Astrocyte (in vitro differentiated cells and primary cell): ENCODE data around the gene ZMYND19. TPM values are rescaled to one million over a fixed set of nuclear protein-coding genes. Genes with fewer than 3 reads are reported as not detected.
"Not testable (repeated sequence)": the region's sequence is repeated elsewhere in the genome, so short reads cannot be mapped to it uniquely, and the experiment has no call there.

Source experiments
- DNase-seq: peaks from one replicate; pipeline ENCODE4 v3.0.0-alpha.2; 2010; ENCODE audit warnings: low read depth
- FAIRE-seq: peaks from 2 replicates; lab custom pipeline; 2011; peaks lifted over from hg19 to GRCh38; lab: Jason Lieb, UNC
- H2AFZ ChIP-seq: 2 replicates; pipeline ENCODE4 v1.6.0; 2012; ENCODE audit warnings: low read depth, low read length, inconsistent platforms
- H3K27ac ChIP-seq: 2 replicates; pipeline ENCODE4 v1.5.1; 2011; ENCODE audit warnings: low read depth, low read length, inconsistent platforms
- H3K27me3 ChIP-seq: 2 replicates; pipeline ENCODE4 v1.6.0; 2011; ENCODE audit warnings: low read length, inconsistent platforms; ENCODE audit not compliant: insufficient read depth
- H3K36me3 ChIP-seq: 2 replicates; pipeline ENCODE4 v1.5.1; 2011; ENCODE audit warnings: low read length, inconsistent platforms; ENCODE audit not compliant: insufficient read depth
- H3K4me1 ChIP-seq: 2 replicates; pipeline ENCODE4 v1.5.1; 2011; ENCODE audit warnings: low read length, inconsistent platforms; ENCODE audit not compliant: insufficient read depth
- H3K4me2 ChIP-seq: 2 replicates; pipeline ENCODE4 v1.6.0; 2012; ENCODE audit warnings: low read length, inconsistent platforms
- H3K4me3 ChIP-seq: 2 replicates; pipeline ENCODE4 v1.5.1; 2011; ENCODE audit warnings: low read depth, mild to moderate bottlenecking, low read length, inconsistent platforms; ENCODE audit not compliant: insufficient read depth
- H3K79me2 ChIP-seq: 2 replicates; pipeline ENCODE4 v1.6.0; 2012; ENCODE audit warnings: mild to moderate bottlenecking, low read length, inconsistent platforms; ENCODE audit not compliant: insufficient read depth
- H3K9ac ChIP-seq: 2 replicates; pipeline ENCODE4 v1.6.0; 2012; ENCODE audit warnings: mild to moderate bottlenecking, low read length, inconsistent platforms
- H3K9me3 ChIP-seq: 2 replicates; pipeline ENCODE4 v1.5.1; 2012; ENCODE audit warnings: low read depth, mild to moderate bottlenecking, low read length, inconsistent platforms; ENCODE audit not compliant: insufficient read depth
- H4K20me1 ChIP-seq: 2 replicates; pipeline ENCODE4 v1.6.0; 2012; ENCODE audit warnings: low read length, inconsistent platforms; ENCODE audit not compliant: insufficient read depth
- H3K27ac Mint-ChIP-seq: one replicate; pipeline ENCODE4 v1.8.0; 2021; ENCODE audit warnings: mild to moderate bottlenecking, mixed read lengths; ENCODE audit not compliant: unreplicated experiment
- H3K27me3 Mint-ChIP-seq: one replicate; pipeline ENCODE4 v1.8.0; 2021; ENCODE audit warnings: low read depth, mixed read lengths; ENCODE audit not compliant: unreplicated experiment
- H3K36me3 Mint-ChIP-seq: one replicate; pipeline ENCODE4 v1.8.0; 2021; ENCODE audit warnings: low read depth, mixed read lengths; ENCODE audit not compliant: unreplicated experiment
- H3K4me1 Mint-ChIP-seq: one replicate; pipeline ENCODE4 v1.8.0; 2021; ENCODE audit warnings: low read depth, mixed read lengths; ENCODE audit not compliant: unreplicated experiment
- H3K4me3 Mint-ChIP-seq: one replicate; pipeline ENCODE4 v1.8.0; 2021; ENCODE audit warnings: mild to moderate bottlenecking, moderate library complexity, mixed read lengths; ENCODE audit not compliant: unreplicated experiment
- H3K9me3 Mint-ChIP-seq: one replicate; pipeline ENCODE4 v1.8.0; 2021; ENCODE audit warnings: mild to moderate bottlenecking, mixed read lengths; ENCODE audit not compliant: unreplicated experiment
- CTCF ChIP-seq: IDR thresholded peaks from 2 replicates; pipeline ENCODE4 v1.5.1; 2011; ENCODE audit warnings: low read depth, mild to moderate bottlenecking, inconsistent platforms, low read length, moderate library complexity; ENCODE audit not compliant: insufficient read depth
- EZH2 ChIP-seq: IDR thresholded peaks from 2 replicates; pipeline ENCODE4 v1.6.1; 2012; ENCODE audit warnings: mild to moderate bottlenecking, low read length, inconsistent platforms; ENCODE audit not compliant: insufficient read depth
- total RNA-seq: library from RNA; stranded (reverse); gene quantifications from 2 replicates; pipeline ENCODE4 v1.2.1, GENCODE V29; 2021

ZMYND19 gene
- total RNA-seq, 1 donor from 2014 or later, result 34.0 TPM

GRCh38 chr9:137540536-137540935, 49.8 kb downstream of the ZMYND19 start:
- DNase-seq, result no peak
- no peak for FAIRE-seq
- Mint-ChIP-seq H3K9me3 (peaks cover 2% of the 10 kb centered on the region), H3K4me3 (no peak overlapping the region), H3K36me3 (peaks cover 13% of the 10 kb centered on the region), H3K27me3 (no peaks in the 10 kb centered on the region), H3K4me1 (peaks cover 7% of the 10 kb centered on the region), H3K27ac (no peak overlapping the region)
- H4K20me1 ChIP-seq, result no peaks in the 10 kb centered on the region
- H3K4me2 ChIP-seq, result no peak overlapping the region
- no peak overlapping the region for H3K4me3 ChIP-seq
- TF ChIP-seq CTCF (no peak), EZH2 (no peak)
- no peaks in the 10 kb centered on the region for H3K9me3 ChIP-seq
- H3K36me3 ChIP-seq, result no peaks in the 10 kb centered on the region
- no peak overlapping the region for H3K27ac ChIP-seq
- H3K79me2 ChIP-seq, result no peaks in the 10 kb centered on the region
- H3K9ac ChIP-seq, result no peak overlapping the region
- H3K4me1 ChIP-seq, result peaks cover 4% of the 10 kb centered on the region
- H2AFZ ChIP-seq, result no peak overlapping the region
- no peaks in the 10 kb centered on the region for H3K27me3 ChIP-seq

GRCh38 chr9:137538058-137538457, 52.3 kb downstream of the ZMYND19 start:
- DNase-seq, result no peak
- TF ChIP-seq CTCF (no peak), EZH2 (no peak)
- Histone ChIP-seq H3K27me3 (no peaks in the 10 kb centered on the region), H3K4me2 (no peak overlapping the region), H3K79me2 (no peaks in the 10 kb centered on the region), H3K4me1 (no peaks in the 10 kb centered on the region), H3K27ac (no peak overlapping the region), H3K4me3 (no peak overlapping the region), H3K9ac (no peak overlapping the region), H3K9me3 (no peaks in the 10 kb centered on the region), H3K36me3 (no peaks in the 10 kb centered on the region), H2AFZ (no peak overlapping the region), H4K20me1 (no peaks in the 10 kb centered on the region)
- Mint-ChIP-seq H3K27me3 (no peaks in the 10 kb centered on the region), H3K4me3 (no peak overlapping the region), H3K36me3 (peaks cover 14% of the 10 kb centered on the region), H3K9me3 (peaks cover 5% of the 10 kb centered on the region), H3K4me1 (no peaks in the 10 kb centered on the region), H3K27ac (no peak overlapping the region)
- no peak for FAIRE-seq

- H3K9me3 Mint-ChIP-seq, H3K27ac ChIP-seq, H2AFZ ChIP-seq, H3K4me1 Mint-ChIP-seq, H3K4me2 ChIP-seq, H3K36me3 ChIP-seq, H3K4me3 ChIP-seq, H3K4me1 ChIP-seq, FAIRE-seq, H3K9me3 ChIP-seq, H3K9ac ChIP-seq, H3K27me3 ChIP-seq, DNase-seq, H3K79me2 ChIP-seq, H4K20me1 ChIP-seq, H3K27me3 Mint-ChIP-seq, H3K27ac Mint-ChIP-seq: not testable (repeated sequence)
- Mint-ChIP-seq H3K4me3 (peak overlapping the region; percentile 16), H3K36me3 (peaks cover 17% of the 10 kb centered on the region)
Observed at GRCh38 chr9:137536594-137537131, 53.6 kb downstream of the ZMYND19 start.
